ENCODE measurements around the gene DOCK2. TPM values are rescaled to one million over a fixed set of nuclear protein-coding genes. Genes with fewer than 3 reads are reported as not detected.

Gene DOCK2
- total RNA-seq: 3.0 and 5.4 TPM in 2 replicates

DNA sequence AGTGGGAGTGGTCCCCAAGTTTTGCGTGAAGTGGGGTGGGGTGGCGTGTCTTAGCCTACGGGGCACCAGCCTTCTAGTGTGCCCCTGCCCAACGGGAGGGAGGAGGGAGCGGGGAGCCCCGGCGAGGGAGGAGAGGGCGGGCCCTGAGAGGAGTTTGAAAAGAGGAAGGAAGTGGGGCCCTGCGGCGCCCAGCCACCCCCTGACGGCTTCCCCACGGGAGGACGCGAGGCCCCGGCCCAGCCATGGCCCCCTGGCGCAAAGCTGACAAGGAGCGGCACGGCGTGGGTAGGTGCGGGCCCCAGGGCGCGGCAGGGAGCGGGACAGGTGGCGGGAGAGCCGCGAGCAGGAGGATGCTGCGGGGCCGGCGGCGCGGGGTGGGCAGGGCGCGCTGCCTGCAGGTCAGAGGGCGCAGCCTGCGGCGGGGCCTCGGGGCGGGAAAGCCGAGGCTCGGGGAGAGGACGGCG lies at the start of gene DOCK2:
Gene DOCK2 (plus strand): TSS at position 191 of the 464 bp plus-strand sequence. CDS start 52 bp downstream, at position 243.

GRCh38 chr5:169980418-169981053 lies 343.5 kb downstream of the DOCK2 start, which contains the start of gene INSYN2B:
Gene INSYN2B, minus strand, starts transcription at chr5:169980495. Its CDS starts 96,597 bp downstream, at chr5:169883898.

DNA sequence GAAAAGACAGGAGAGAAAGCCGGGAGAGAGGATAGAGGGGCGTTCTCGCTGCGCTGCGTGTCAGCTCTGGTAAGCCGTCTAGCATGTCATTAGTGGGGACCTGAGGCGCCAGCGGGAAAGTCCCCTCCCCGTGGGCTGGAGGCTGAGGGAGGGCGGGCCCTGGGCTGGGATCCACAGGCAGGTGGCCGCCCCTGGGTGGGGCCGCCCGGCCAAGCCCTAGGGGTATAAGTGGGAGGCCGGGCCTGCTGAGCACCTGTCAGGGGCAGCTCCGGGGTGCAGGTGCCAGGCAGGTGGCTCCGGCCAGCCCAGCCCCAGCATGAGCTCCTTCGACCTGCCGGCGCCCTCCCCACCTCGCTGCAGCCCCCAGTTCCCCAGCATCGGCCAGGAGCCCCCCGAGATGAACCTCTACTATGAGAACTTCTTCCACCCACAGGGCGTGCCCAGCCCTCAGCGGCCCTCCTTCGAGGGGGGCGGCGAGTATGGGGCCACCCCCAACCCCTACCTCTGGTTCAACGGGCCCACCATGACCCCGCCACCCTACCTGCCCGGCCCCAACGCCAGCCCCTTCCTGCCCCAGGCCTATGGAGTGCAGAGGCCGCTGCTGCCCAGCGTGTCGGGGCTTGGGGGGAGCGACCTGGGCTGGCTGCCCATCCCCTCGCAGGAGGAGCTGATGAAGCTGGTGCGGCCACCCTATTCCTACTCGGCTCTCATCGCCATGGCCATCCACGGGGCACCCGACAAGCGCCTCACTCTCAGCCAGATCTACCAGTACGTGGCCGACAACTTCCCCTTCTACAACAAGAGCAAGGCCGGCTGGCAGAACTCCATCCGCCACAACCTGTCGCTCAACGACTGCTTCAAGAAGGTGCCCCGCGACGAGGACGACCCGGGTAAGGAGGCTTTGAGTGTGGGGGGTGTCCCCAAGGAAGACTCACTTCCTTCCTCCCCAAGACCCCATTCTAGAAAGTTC lies 468.9 kb downstream of the DOCK2 start, which contains the start of gene FOXI1:
Gene FOXI1 (plus strand): TSS at position 256 of the 970 bp plus-strand sequence. CDS start 61 bp downstream, at position 317.

Other genes starting within 250 kb of the DOCK2 start
- 27.0 and 41.2 TPM in 2 replicates for gene SPDL1, start 53.5 kb upstream of the DOCK2 start, total RNA-seq

Measured in smooth muscle cell of the umbilical artery (primary cell).